GM12872 (cell line): Measurements from ENCODE around the gene VAT1L.

Experiments used
- CTCF ChIP-seq: IDR thresholded peaks from 3 replicates; pipeline ENCODE4 v1.5.1; 2011; ENCODE audit warnings: low read depth, mild to moderate bottlenecking, low read length, moderate library complexity; ENCODE audit not compliant: insufficient read depth

Gene VAT1L

GRCh38 chr16:77931058-77931457 is 142.7 kb downstream of the VAT1L start:
- no peak for TF ChIP-seq CTCF

DNA sequence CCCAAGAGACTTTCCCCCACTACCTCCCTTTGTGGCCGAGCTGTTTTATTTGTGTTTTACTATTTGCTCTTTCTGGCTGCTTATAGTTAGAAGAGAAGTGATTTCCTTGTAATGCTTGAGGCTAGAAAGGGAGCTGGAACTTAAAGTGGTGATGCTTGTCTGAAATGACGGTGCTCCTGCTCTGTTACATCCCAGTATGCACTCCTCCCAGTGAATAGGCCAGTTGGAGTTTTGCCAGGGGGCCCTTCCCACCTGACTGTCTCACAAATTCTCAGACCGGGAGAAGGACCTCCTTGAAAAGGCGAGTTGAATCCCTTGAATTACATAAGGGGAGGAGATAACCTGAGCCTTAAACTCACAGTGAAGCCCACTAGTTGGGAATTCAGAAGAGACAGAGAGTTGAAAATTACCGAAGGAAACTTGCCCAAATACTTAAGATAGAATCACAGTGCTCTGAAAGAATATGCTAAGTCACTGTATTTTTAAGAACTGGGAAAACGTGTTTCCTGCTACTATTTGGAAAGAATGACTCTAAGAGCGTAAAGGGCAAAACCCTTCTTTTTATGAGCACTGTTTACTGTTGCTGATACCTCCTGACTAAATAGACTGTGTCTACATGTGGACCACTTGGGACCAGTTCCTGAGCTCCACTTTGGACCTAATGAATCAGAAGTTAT is 149.2 kb downstream of the VAT1L start:
- no peak for TF ChIP-seq CTCF

- TF ChIP-seq CTCF: no peak
Observed at GRCh38 chr16:77938913-77939312, 150.5 kb downstream of the VAT1L start.

DNA sequence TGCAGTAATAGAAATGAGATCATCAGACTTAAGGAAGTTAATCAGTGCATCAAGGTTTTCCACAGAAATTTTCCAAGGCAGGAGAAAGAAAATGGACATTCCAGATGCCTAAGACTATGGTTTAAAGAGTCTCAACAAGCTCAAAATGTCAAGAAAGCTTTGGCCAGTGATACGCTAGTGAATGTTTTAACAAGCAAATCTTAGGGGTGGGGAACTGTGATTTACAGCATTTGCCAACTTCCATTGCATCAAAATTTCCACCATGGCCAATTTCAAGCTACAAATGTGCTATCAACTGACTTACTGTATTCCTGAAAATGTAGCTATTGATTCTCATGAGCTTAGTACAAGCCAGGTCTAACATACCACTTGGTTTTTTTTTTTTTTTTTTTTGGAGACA is 151.6 kb downstream of the VAT1L start:
- TF ChIP-seq CTCF: no peak

GRCh38 chr16:77943801-77944200 is 155.4 kb downstream of the VAT1L start:
- no peak for TF ChIP-seq CTCF

GRCh38 chr16:77944631-77945030 is 156.3 kb downstream of the VAT1L start:
- no peak for TF ChIP-seq CTCF

- TF ChIP-seq CTCF: no peak
Observed at GRCh38 chr16:77945126-77945525, 156.8 kb downstream of the VAT1L start.
